A204.1 (cell line): Measurements from ENCODE around the gene ADRA2B.
"Not testable (repeated sequence)": the region's sequence is repeated elsewhere in the genome, so short reads cannot be mapped to it uniquely, and the experiment has no call there.

Experiments used
- FAIRE-seq: peaks from 2 replicates; lab custom pipeline; 2012; peaks lifted over from hg19 to GRCh38; lab: Jason Lieb, UNC

The ADRA2B gene

DNA sequence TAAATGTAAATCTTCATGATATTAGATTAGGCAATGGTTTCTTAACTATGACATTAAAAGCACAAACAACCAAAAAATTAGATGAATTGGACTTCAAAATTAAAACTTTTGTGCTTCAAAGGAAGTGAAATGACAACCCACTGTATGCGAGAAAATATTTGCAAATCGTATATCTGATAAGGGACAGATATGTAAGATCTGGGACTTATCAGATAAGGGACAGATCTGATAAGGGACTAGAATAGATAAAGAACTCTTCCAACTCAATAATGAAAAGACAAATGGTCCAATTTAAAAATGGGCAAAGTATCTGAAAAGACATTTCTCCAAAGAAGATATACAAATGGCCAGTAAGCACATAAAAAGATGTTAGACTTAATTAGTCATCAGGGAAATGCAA is 29.2 kb downstream of the ADRA2B start:
- FAIRE-seq = no peak

DNA sequence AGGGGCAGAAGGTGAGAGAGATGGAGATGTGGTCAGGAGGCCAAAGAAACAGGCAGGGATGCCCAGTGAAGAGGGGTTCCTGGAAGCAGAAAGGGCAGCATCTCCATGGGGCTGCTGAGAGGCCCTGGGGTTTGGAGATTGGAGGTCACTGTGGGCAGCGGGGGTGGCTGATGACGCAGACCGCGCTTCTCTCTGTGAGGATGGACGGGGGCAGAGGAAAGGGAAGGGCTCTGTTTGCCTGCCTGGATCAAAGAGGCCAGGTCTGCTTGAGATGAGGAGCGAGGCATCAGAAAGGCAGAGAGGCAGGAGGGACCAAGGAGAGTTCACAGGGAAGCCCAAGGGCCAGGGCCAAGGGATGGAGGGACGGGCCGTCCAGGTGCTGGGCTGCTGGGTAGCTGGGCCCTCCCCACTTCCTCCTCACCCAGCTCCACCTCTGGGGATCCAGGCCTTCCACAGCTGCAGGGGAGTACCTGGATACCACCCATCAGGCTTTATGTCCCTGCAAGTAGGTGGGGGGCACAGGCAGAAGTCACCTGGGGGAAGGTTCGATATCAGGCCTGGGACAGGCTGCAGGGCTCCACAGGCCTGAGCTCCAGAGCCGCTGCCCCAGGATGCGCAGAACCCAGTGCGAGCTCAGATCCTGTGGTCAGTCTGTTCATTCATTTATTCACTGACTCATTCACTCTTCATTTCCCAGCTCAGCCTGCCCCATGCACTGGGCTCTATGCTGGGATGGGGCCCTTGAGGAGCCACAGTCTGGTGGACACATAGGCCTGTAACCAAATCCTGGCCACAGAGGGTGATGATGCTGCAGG is 30.6 kb downstream of the ADRA2B start:
- FAIRE-seq = no peak

DNA sequence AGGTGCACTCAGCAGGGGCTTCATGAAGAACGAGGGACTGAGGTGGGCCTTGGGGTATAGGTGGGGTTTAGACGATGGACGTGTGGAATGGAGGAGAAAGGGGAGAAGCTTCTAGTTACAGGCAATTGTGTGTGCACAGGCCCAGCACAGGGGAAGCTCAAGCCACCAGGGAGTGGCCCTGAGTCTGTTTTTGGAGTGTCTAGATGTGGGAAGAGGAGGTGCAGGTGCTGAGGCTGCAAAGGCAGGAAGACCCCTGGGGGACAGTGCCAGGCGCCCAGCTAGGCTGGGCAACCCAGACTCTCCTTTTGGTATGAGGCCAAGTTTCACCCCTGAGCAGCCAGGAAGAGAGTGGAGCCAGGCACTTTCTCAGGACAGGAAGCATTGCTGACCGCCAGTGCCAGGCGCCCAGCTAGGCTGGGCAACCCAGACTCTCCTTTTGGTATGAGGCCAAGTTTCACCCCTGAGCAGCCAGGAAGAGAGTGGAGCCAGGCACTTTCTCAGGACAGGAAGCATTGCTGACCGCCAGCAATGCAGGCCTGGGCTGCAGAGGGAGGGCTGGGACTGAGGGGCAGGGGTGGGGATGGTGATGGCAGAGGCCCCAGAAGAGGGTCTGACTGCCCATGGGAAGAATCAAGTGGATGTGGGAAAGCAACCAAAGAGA is 31.4 kb downstream of the ADRA2B start:
- not testable (repeated sequence) for FAIRE-seq

DNA sequence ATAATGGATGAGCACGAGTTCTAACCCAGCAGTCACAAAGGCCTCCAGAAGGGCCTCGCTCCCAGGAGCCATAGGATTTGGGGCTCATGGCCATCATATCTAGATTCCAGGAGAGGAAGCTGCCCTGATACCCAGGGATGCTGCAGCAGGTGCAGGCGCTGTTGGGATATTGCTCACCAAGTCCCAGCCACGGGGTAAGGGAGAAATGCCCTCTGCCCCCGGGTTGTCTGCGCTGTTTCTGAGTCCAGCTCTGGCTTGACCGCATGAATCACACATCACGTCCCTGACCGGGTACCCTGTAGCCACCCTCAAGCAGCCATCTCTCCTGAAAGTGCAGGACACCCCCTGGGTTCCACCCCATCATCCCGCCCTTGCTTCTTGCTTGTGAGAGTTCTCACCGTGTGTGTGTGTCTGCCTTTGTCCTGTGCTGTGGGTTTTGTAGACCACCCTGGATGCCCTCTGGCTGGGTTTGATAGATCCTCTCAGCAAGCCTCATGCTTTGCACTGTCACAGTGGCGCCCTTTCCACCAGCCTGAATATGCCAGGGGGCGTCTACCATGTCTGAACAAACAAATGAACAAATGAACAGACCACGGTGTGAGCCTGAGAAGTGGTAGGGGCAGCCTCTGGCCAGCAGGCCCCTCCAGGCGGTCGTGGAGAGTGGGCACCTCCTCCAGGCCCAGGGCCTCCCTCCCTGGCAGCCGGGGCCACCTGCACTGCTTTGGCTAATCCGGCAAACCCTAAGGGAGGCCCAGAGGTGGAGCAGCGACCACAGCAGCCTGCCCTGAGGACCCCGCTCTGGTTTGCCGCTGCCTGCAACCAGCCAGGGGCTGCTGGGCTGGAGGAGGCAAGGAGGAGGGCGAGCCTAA is 32.1 kb downstream of the ADRA2B start:
- FAIRE-seq = no peak

DNA sequence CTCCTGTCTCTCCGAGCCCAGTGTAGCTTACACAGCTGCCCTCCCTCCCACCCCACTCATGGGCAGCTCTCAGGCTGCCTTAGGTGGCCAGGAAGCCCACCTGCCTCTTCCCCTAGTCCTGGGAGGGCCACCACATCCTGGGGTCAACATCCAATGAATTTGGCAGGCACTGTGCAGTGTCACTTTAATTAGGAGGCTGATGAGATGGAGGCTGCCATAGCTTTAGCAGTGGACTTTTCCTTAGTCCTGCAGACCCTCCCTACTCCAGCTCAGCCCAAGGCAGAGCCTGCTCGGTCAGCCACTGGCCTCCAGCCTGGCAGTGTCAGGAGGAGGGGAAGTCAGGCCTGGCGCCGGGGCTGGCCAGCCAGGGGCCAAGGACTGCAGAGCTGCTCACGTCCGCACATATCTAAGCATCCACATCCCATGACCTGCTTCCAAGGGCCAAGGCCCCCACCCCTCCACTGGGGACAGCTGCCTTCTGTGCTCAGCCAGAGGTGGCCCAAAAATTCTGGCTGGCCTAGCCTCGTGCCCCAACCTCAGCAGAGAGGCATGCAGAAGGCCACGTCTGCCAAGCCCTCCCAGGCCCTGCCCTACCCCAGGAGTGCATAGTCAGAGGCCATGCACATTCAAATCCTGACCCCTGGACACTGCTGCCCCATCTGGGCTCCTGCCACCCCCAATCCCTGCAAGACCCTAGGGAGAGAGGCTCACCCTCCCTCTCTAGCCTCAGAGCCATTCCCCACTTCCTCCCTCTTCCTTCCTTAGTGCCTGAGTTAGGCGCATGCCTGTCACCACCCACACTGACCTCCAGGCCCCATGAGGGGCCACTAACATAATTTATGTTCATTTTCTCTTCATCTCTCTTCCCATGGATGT is 33.1 kb downstream of the ADRA2B start:
- no peak for FAIRE-seq

DNA sequence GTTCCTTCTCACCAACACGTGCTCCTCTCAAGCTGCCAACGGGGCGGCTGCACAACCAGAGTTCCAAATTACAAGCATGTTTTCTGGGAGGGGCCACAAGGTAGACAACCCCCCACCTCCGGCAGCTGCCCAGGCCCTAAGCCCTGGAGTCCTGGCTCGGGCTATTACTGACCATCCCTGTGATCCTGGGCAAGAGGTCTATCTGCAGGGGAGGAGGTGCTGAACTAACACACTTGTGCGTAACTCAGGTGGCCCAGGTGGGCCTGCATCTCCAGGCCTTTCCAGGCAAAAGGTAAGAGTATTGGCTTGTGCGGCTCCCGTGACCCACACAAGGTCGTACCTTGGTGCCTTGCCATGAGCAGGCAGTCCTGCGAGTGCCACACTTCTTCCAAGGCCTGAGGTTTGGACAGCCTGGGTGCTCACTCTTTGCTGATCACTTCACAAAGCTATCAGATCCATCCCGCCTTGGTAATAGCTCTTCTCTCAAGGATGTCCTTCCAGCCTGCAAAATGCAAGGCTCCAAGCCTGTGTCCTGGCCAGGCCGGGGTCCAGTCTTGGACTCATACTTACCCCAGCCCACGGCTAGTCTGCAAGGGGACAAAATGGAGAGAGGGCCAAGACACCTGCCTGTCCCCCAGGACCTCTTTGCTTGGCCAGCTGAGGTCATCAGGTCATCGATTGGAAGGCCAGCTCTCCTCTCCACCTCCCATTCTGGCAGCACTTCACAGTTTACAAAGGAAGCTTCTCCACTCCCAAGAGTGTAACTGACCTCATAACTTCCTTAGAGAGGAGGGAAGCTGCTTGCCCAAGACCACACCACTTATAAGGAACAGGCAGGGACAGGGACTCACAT is 33.9 kb downstream of the ADRA2B start:
- no peak for FAIRE-seq

DNA sequence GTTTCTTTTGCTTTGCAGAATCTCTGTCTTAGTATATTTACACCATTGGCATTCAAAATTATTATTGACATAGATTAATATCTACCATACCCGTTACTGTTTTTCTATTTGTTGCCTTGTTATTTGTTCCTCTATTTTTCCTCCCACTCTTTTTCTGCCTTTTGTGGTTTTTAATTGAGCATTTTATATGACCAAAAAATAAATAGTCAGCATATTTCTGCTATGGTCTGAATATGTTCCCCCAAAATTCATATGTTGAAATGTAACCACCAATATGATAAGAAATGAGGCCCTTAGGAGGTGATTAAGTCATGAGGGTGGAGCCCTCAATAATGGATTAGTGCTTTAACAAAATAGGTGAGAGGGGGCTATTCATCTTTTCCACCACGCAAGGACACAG is 35.3 kb downstream of the ADRA2B start:
- no peak for FAIRE-seq

DNA sequence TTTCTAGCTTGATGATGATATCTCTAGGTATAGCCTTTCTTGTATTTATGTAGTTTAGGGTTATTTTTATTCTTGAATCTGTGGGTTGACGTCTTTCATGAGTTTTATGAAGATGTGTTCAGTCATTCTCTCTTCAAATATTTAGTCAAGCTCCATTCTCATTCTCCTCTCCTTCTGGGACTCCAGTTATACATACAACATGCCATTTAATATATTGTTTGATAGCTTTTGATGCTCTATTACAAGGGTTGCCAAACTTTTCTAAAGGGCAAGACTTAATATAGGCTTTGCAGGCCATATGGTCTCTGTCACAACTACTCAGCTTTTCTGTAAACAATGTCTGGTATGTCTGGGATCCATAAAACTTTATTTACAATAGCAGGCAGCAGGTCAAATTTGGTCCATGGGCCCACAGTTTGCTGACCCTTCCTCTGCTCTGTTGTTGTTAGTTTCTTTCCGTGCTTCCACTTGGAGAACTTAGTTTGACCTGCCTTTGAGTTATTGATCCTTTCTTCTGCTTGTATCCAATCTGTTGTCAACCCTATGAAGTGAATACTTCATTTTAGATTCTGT is 41.1 kb downstream of the ADRA2B start:
- no peak for FAIRE-seq

DNA sequence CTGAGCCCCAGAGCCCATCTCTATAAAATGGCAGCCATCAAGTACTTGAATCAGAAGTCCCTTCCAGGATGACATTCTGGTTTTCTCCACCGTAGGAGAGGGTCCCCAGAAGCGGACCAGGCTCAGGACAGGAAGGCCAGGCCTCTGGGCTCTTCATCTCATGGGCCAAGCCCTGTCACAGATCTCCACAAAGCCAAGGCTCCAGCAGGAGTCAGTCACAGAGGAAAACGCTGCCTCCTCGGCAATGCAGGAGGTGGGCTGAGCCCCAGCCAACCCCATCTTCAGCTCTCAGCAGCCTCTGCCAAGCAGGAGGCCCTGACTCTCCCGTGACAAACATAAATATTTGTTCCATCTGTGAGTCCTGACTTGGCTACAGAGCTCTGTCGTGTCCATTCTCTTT is 42.2 kb downstream of the ADRA2B start:
- no peak for FAIRE-seq

DNA sequence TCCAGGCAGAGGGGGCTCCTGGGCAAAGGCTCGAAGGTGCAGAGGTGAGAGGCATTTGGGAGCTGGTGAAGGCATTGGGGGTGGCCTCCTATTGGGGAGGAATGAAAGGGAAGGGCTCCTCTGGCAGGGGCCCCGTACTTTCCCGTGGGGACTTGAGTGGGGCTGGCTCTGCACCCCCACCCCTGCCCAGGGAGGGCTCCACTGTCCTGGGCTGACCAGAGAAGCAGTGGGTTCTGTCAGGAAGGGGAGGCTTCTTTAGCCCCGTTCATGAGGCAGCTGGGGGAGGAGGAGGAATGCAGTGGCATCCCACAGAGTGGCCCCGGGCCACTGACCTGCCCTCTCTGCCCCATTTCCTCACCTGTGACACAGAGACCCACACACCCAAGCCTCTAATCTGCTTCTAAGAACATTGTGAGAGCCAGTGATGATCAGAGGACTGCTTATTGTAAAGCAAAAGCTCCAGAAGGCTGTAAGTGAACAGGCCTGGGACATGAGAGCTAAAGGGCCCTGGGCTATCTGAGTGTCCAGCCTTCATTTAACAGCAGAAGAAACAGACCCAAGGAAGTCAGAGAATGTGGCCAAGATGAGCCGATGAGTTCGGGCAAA is 43.1 kb downstream of the ADRA2B start:
- no peak for FAIRE-seq

DNA sequence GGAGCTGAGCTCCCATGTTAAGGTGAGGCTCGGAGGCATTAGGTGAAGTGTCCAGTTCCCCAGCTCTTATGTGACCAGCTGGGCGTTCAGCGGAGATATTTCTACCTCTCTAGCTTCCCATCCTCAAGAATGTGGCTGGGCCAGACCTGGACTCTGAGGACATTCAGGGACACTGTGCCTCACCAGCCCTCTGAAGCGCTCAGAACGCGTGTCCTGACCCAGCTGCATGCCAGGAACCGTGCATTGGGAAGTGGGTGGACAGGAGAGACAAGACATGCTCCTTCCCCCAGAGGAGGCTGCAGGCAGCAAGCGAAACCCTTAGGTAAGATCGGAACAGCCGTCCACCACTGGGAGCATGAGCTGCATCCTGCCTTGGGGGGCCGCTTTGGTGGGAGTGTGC is 43.6 kb downstream of the ADRA2B start:
- no peak for FAIRE-seq

DNA sequence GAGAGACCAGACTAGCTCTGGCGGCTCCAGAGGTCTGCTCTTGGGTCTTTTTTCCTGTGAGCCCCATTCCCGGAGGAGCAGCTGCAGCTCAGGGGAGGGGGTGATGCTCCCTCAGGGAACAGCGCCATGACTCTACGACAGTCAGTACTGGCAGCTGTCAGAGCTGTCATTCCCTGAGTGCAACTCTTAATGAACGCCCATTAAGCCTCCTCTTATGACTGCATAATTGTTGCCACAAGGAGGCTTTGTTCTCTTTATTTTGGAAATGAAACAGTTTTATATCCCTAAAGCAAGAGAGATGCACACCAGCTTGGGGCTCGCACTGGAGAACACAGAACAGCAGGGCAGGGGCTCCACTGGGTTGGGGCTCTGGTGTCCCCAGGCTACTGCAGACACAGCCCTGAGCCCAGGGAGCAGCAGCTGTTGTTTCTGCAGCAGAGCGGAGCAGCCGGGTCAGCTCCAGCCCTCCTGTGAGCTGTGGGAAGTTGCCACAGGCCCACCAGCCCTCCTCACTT is 44.3 kb downstream of the ADRA2B start:
- FAIRE-seq = not testable (repeated sequence)

DNA sequence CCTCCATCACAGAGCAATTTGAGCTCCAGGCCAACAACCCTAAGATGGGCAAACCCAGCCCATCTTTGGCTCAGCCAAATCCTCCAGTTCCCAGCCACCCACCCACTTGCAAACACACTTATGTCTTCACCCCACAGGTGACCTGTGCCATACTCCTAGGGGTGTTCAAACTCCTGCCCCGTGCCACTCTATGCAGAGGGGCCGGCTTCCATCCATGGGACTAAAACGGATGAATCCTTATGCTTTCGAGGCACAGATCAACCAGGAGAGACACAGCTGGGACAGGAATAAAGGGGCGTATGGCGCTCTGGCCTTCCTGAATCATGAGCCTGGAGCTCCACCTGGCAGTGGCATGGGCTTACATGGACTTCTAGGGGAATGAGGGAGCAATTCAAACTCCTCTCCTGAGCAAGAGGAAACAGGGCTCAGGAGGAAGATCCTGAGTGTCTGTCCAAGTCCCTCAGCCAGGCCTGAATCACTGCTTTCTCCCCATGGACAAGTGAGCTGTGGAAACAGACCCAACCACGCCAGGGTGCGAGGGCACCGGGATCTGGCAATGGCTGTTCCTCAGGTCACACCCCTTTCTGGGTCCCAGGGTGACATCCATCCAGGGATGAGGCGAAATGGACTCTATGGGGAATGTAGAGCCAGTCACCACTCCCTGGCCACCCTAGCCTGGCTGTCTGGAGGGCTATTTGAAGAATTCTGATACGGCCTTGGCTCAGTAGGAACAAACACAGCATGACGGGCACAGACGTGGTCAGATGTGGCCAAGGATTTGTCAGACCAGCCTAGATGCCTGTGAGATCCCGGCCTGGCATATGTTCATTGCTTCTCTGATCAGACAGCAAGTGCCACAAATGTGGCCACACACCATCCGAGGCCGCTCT is 45.0 kb downstream of the ADRA2B start:
- FAIRE-seq = not testable (repeated sequence)

DNA sequence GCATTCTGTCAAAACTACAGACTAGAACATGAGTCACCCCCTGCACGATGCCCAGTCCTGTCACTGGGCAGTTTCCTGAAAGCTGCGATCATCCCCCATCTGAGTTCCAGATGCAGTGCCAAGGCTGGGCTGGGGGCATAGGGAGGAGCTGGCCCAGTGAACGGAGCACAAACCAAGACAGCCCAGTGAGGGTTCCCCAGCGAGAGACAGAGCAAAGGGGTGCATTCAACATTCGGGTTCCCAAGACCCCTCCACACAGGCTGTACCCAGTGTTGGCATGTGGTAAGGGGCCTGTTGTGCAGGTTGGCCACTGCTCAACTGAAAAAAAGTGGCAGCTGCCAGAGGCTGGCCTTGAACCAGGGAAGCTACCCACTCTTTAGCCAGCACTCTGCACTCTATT is 46.0 kb downstream of the ADRA2B start:
- FAIRE-seq = not testable (repeated sequence)

DNA sequence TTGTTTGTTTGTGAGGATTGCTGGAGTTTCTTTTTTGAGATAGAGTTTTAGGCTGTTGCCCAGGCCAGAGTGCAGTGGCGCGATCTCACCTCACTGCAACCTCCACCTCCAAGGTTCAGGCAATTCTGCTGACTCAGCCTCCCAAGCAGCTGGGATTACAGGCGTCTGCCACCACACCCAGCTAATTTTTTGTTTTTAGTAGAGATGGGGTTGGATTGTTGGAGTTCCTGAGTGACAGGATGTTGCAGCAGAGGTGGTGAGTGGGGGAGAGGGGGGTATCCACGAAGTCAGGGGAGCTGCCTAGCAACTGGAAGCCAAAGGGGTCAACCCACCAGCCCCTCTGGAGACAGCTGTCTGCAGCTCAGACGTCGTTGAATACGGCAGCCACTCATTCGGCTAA is 46.5 kb downstream of the ADRA2B start:
- FAIRE-seq = not testable (repeated sequence)

DNA sequence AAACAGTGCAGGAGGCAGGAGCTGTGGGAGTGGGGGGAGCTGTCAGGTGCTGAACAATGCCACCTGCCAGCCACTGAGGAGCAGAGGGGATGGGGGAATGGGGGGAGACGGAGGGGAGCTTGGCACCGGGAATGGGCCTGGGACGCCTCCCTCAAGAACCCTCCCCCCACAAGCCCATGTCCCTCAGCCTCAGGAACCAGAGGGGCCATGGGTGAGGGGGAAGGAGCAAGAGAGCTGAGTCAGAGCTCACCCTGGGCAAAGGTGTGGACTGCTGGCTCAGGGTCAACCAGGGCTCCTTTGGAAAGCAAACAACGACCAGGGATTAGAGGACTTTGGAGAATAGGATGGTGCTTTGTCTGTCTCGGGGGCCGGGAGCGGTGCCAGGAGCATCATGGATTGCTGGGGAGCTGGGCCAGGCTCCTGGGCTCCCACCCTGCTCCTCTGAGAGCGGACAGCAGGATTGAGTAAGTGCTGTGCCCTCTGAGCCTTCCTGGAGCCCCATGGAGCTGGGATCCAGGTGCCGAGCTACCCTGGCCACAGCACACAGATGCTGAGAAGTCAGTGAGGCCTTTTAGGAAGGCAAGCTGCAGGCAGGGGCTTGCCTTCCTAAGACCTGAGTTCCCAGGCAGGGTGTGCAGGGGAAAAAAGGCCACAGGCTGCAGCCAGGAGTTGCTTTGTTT is 48.3 kb downstream of the ADRA2B start:
- FAIRE-seq = not testable (repeated sequence)

DNA sequence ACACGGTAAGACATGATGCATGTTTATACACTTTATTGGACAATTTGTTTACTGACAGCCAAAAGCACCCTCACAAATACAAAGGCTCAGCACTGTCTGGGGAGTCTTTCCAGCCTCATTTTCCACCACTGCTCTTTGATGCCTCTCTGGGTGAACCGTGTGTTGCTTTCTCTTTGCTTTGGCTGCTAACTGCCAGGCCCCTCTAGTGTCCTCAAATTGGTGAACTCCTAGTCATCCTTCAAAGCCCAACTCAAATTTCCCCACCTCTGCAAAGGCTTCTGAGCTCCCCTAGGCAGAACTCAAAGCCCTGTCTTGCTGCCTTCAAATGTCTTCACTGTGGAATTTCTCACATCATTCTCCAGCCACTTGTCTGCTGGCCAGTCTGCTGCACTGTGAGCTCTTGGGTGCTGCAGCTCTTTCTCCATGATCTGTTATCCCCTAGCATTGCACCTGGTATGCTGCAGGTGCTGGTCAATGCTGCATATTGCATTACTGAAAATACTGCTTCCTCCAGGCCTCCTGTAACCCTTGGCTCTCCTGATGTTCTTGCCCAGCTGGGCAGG is 49.2 kb downstream of the ADRA2B start:
- not testable (repeated sequence) for FAIRE-seq

DNA sequence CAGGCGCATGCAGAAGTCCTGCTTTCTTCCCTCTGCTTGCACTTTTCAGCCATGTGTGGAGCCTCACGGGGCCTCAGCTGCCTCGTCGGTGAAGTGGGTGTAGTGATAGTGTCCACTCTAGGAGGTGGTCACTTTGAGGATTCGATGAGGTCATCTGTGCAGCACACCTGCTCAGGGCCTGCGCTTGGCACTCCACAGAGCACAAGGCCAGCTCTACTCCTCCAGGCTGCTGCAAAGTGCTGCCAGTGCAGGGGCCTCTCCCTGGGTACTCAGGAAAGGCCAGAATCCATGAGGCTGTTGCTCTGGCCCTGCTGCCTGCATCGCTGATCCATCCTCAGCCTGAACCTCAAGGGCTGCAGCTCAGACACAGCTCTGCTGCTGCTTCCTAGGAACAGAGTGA is 49.9 kb downstream of the ADRA2B start:
- not testable (repeated sequence) for FAIRE-seq
